IPS-18a (cell line): ENCODE results near the gene ZEB1.
A peak's percentile ranks its signal among the peaks of the same experiment; 100 is the strongest.

Source experiments
- H3K27ac ChIP-seq: one replicate; pipeline ENCODE4 v1.5.1; 2013; ENCODE audit warnings: low read length
- H3K27me3 ChIP-seq: one replicate; pipeline ENCODE4 v1.6.1; 2013; ENCODE audit warnings: mild to moderate bottlenecking, low read length; ENCODE audit not compliant: control insufficient read depth, insufficient read depth
- H3K36me3 ChIP-seq: one replicate; pipeline ENCODE4 v1.6.1; 2013; ENCODE audit warnings: low read depth, low read length; ENCODE audit not compliant: control insufficient read depth
- H3K4me1 ChIP-seq: one replicate; pipeline ENCODE4 v1.6.1; 2013; ENCODE audit warnings: low read depth, low read length; ENCODE audit not compliant: control insufficient read depth
- H3K4me3 ChIP-seq: one replicate; pipeline ENCODE4 v1.5.1; 2013; ENCODE audit warnings: low read length
- H3K9ac ChIP-seq: one replicate; pipeline ENCODE4 v1.6.1; 2013; ENCODE audit warnings: mild to moderate bottlenecking, low read length, moderate library complexity
- H3K9me3 ChIP-seq: one replicate; pipeline ENCODE4 v1.6.1; 2013; ENCODE audit warnings: low read depth, low read length; ENCODE audit not compliant: control insufficient read depth

The ZEB1 gene

DNA sequence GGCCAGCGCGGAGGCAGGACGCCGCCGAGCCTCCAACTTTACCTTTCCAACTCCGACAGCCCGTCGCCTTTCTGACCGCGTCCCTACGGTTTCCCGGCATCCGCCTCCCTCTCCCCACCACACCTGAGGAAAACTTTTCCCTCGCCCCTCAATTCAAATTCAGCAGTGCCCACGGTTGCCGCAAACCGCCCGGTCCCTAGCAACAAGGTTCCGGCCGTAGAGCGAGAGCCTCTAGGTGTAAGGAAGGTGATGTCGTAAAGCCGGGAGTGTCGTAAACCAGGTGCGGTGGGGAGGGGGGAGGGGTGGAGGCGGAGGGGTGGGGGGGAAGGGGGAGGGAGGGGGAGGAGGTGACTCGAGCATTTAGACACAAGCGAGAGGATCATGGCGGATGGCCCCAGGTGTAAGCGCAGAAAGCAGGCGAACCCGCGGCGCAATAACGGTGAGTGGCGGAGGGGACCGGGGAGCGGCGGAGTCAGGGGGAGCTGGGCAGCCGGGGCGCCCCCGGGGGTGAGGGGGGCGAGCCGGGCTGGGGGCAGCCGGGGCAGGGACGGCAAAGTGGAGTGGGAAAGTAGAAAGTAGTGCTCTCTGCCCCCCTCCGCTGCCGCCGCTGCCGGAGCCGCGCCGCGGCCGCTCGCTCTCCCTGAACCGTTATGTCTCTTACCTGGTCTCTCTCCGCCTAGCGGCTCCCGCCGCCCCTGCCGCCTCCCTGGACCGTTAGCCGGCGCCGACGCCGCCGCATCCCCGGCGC is at the start of gene ZEB1:
Gene ZEB1 (plus strand): TSS at position 363 of the 748 bp plus-strand sequence. CDS start 19 bp downstream, at position 382.
- peaks cover 7% of the 10 kb centered on the region for H3K4me1 ChIP-seq
- H3K36me3 ChIP-seq, result no peaks in the 10 kb centered on the region
- H3K27me3 ChIP-seq, result peaks cover 57% of the 10 kb centered on the region
- peak within 1 kb of the TSS; percentile 88 for H3K4me3 ChIP-seq
- H3K9me3 ChIP-seq, result no peaks in the 10 kb centered on the region
- H3K9ac ChIP-seq, result peak within 1 kb of the TSS; percentile 46
- no peak within 1 kb of the TSS for H3K27ac ChIP-seq

DNA sequence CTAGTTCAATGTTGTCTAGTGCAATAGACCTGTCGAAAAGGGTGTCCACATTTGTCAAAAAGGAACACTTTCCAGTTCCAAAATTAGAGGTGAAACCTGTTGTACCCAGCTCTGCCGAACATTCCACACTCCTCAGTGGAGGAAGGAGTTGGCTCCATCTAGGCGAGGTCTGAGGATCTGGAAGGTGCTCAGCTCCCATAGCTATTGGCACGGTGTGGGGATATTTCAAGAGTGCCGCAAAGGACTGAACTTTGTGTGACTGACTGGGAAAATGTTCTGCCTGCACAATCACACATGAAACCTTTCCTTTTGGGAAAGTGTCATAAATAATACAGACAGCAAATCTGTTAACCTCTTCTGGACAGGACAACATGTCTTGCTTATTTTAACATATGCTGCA is 48.1 kb upstream of the ZEB1 start:
- H3K27me3 ChIP-seq, result no peaks in the 10 kb centered on the region
- no peak overlapping the region for H3K27ac ChIP-seq
- H3K9me3 ChIP-seq, result no peaks in the 10 kb centered on the region
- no peak overlapping the region for H3K4me3 ChIP-seq
- no peak overlapping the region for H3K9ac ChIP-seq
- H3K36me3 ChIP-seq, result no peaks in the 10 kb centered on the region
- no peaks in the 10 kb centered on the region for H3K4me1 ChIP-seq

DNA sequence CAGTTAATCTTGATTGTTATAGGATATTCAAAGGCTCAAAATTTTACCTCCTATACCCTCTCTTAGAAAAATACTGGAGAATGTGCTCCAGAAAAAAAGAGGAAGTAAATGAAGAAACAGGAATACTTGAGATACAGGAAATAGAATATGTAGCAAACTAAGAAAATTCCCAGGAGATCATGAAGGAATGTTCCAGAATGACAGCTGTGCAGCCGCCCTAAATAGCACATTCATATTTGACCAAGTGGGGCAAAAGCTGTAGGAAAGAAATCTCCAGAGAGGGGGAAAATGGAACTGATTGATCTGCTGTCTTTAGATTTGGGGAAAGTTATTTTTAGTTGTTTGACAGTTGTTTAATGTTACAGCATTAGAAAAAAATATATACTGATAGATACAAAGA is 46.2 kb upstream of the ZEB1 start:
- no peaks in the 10 kb centered on the region for H3K4me1 ChIP-seq
- no peaks in the 10 kb centered on the region for H3K36me3 ChIP-seq
- no peak overlapping the region for H3K9ac ChIP-seq
- no peak overlapping the region for H3K27ac ChIP-seq
- no peaks in the 10 kb centered on the region for H3K27me3 ChIP-seq
- H3K4me3 ChIP-seq, result no peak overlapping the region
- H3K9me3 ChIP-seq, result no peaks in the 10 kb centered on the region

DNA sequence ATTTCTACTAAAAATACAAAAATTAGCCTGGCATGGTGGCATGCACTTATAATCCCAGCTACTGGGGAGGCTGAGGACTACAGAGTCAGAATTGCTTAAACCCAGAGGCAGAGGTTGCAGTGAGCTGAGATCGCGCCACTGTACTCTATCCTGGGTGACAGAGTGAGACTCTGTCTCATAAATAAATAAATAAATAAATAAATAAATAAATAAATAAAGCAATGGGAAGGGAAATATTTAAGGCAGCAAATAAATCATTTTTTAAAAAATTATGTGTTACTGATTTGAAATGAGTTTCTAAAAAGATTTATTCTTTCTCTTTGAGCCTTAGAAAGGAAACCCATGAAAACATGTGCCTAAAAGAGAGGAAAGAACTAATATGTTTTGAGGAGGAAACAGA is 45.2 kb upstream of the ZEB1 start:
- Histone ChIP-seq H3K27ac (no peak overlapping the region), H3K4me1 (no peaks in the 10 kb centered on the region), H3K27me3 (no peaks in the 10 kb centered on the region), H3K4me3 (no peak overlapping the region), H3K9me3 (no peaks in the 10 kb centered on the region), H3K36me3 (no peaks in the 10 kb centered on the region), H3K9ac (no peak overlapping the region)

DNA sequence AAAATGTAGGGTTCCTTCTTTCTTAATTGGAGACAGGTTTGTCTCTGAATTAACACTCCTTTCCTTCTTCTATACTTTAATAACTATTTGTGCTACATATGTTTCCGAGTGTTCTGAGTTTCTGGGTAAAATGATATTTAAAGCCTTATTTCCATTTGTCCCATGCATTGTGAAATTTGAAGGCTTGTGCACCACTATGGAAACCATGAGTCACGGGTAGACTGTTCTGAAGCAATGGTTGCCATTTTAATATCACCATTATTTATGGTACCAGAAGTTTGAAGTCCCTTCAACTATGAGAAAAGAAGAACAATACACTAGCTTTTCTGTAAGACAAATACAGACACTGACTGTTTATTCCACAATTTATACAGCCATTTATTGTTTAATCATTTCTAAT is 44.7 kb upstream of the ZEB1 start:
- H3K27me3 ChIP-seq, result no peaks in the 10 kb centered on the region

DNA sequence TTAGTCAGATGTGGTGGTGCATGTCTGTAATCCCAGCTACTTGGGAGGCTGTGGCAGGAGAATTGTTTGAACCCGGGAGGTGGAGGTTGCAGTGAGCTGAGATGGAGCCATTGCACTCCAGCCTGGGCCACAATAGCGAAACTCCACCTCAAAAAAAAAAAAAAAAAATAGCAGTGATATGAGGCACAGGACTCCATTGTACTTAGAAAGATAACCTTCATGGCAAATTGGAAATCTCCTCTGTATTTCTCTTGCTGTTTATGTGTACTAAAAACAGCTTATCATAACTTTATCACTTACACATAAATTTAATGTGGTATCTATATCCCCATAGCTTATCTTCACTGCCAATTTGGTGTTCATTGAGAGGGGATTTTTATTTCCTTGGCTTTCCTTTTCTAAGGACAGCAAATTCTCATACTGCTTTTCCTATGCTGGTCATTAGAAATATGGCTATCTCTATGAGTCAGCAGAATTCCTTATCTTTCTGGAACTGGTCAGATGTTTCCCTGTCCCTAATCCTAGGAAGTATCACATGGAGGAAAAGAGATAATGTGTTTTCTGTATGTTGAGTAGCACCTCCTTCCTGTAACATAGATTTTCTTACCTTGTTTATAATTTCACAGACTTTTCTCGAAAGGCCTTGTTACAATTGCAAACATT is 40.6 kb upstream of the ZEB1 start:
- Histone ChIP-seq H3K9me3 (peaks cover 3% of the 10 kb centered on the region), H3K9ac (no peak overlapping the region), H3K4me3 (no peak overlapping the region), H3K4me1 (no peaks in the 10 kb centered on the region), H3K27ac (no peak overlapping the region), H3K27me3 (no peaks in the 10 kb centered on the region), H3K36me3 (no peaks in the 10 kb centered on the region)

More for the DNA sequence above, 44.7 kb upstream of the ZEB1 start:
- no peak overlapping the region for H3K4me3 ChIP-seq
- H3K36me3 ChIP-seq, result no peaks in the 10 kb centered on the region
- no peak overlapping the region for H3K9ac ChIP-seq
- no peak overlapping the region for H3K27ac ChIP-seq
- no peaks in the 10 kb centered on the region for H3K4me1 ChIP-seq
- no peaks in the 10 kb centered on the region for H3K9me3 ChIP-seq

DNA sequence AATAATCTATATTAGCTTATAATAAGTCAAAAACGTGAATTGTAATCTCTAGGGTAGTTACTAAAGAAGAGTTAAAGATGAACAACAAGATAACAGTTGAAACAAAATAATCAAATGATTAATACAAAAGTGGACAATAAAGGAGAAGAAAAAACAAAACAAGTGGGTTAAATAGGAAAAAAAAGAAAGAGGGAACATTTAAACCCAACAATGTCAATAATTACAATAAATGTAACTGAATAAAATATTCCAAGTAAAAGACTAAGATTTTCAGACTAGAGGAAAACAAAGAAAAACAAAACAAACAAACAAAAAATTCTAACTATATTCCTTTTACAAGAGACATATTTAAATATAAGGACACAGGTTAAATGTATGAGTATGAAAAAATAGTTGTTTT is 38.0 kb upstream of the ZEB1 start:
- no peak overlapping the region for H3K4me3 ChIP-seq
- H3K9ac ChIP-seq, result no peak overlapping the region
- no peaks in the 10 kb centered on the region for H3K27me3 ChIP-seq
- H3K27ac ChIP-seq, result no peak overlapping the region
- no peaks in the 10 kb centered on the region for H3K4me1 ChIP-seq
- no peaks in the 10 kb centered on the region for H3K36me3 ChIP-seq
- peaks cover 3% of the 10 kb centered on the region for H3K9me3 ChIP-seq

DNA sequence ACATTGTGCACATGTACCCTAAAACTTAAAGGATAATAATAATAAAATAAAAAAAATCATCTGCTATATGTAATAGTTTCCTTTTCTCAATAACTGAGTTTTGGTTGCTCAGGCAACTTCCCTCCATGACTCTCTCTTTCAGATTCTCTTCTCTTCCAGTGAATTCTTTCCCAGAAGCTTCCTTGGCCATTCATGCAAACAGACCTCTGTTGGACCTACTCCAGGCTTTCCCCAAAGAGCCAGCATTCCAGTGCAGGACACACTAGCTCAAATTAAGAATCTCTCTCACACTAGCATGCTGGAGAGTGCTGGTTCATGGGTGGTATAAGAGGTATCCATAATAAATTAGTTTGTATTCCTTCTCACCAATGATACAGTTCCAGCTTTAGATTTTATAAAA is 31.0 kb upstream of the ZEB1 start:
- Histone ChIP-seq H3K4me3 (no peak overlapping the region), H3K27ac (no peak overlapping the region), H3K27me3 (no peaks in the 10 kb centered on the region), H3K9ac (no peak overlapping the region), H3K4me1 (no peaks in the 10 kb centered on the region), H3K9me3 (no peaks in the 10 kb centered on the region), H3K36me3 (no peaks in the 10 kb centered on the region)

DNA sequence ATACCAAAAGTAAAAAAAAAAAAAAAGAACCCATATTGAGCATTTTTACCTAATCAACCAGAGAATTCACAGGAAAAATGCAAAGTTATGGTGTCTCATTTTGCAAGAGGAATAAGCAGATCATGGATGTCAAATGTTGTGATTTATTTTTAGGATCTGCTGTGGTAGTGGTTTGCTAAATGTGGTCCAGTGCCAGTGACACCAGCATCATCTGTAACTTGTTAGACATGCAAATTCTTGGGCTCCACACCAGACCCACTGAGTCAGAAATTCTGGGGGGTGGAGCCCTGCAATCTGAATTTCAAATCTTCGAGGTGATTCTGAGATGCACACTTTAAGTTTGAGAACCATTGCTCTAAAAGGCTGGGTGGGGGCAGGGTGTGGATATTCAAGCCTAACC is 30.1 kb upstream of the ZEB1 start:
- Histone ChIP-seq H3K27ac (no peak overlapping the region), H3K36me3 (no peaks in the 10 kb centered on the region)

DNA sequence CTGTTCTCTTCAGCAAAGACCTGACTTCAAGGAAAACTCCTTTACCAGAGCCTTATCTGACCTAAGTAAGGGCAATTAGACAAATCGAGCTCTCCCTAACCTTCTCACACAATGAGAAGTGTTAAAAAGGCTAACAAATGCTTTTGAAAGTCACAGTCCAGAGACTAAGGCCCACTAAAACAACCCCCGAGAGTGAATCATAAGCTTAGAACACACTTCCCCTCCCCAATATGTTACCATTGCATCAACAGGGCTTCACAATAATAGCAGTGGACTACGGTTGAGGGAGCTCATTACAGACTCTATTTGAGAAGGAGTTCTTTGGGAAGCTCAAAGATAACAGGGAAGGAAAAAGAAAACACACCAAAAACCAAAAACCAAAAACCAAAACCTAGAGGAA is 28.6 kb upstream of the ZEB1 start:
- Histone ChIP-seq H3K9me3 (no peaks in the 10 kb centered on the region), H3K27me3 (no peaks in the 10 kb centered on the region), H3K36me3 (no peaks in the 10 kb centered on the region), H3K27ac (no peak overlapping the region), H3K4me1 (no peaks in the 10 kb centered on the region), H3K4me3 (no peak overlapping the region), H3K9ac (no peak overlapping the region)

More for the DNA sequence above, 30.1 kb upstream of the ZEB1 start:
- H3K9ac ChIP-seq, result no peak overlapping the region
- H3K4me1 ChIP-seq, result no peaks in the 10 kb centered on the region
- no peaks in the 10 kb centered on the region for H3K9me3 ChIP-seq
- no peak overlapping the region for H3K4me3 ChIP-seq
- H3K27me3 ChIP-seq, result no peaks in the 10 kb centered on the region

DNA sequence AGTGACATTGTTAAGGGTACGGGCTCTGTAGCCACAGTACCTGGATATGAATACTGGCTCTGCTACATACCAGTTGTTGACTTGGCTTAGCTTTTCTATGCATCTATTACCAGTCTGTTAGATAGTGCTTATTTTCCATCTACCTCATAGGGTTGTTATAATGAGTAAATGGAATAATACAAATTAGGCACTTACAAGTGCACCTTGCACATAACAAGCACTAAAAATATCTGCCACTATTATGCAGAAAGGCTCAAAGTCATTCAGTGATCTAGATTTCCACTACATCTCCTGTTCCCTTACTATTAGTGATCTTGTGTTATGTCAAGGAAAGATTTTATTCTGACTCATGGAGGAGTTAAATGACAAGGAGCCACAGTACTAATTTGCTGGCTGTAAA is 27.9 kb upstream of the ZEB1 start:
- Histone ChIP-seq H3K4me1 (no peaks in the 10 kb centered on the region), H3K4me3 (no peak overlapping the region), H3K9ac (no peak overlapping the region), H3K27me3 (no peaks in the 10 kb centered on the region), H3K27ac (no peak overlapping the region), H3K36me3 (no peaks in the 10 kb centered on the region), H3K9me3 (no peaks in the 10 kb centered on the region)

DNA sequence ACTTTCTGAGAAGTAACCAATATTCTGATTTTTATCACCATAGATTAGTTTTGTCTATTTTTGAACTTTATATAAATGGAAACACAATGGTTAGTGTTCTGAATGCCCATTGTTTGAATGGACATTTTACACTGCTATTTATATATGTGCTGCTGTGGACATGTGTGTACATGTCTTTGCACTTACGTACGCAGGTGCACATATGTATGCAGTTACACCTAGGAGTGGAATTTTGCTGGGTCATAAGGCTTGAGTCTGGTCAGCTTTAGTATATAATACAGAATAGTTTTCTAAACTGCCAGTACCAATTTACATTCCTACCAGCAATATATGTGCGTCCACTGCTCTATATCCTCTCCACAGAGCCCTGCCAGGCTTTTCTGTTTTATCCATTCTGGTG is 24.5 kb upstream of the ZEB1 start:
- Histone ChIP-seq H3K4me3 (no peak overlapping the region), H3K27me3 (no peaks in the 10 kb centered on the region), H3K27ac (no peak overlapping the region), H3K9me3 (no peaks in the 10 kb centered on the region), H3K9ac (no peak overlapping the region), H3K4me1 (no peaks in the 10 kb centered on the region), H3K36me3 (no peaks in the 10 kb centered on the region)
